GM19395 (cell line): ENCODE results near the gene SPG11.
"Not testable (repeated sequence)": the region's sequence is repeated elsewhere in the genome, so short reads cannot be mapped to it uniquely, and the experiment has no call there.

Experiments
- ATAC-seq: cut with Tn5 transposase; IDR thresholded peaks from one replicate; pipeline ENCODE4 v1.9.1; 2021; ENCODE audit warnings: mild to moderate bottlenecking, moderate library complexity; ENCODE audit not compliant: unreplicated experiment

Gene SPG11

GRCh38 chr15:44569316-44569715, 94.1 kb downstream of the SPG11 start:
- no peak for ATAC-seq

- ATAC-seq: no peak
Measured at GRCh38 chr15:44568338-44568737, 95.1 kb downstream of the SPG11 start.

DNA sequence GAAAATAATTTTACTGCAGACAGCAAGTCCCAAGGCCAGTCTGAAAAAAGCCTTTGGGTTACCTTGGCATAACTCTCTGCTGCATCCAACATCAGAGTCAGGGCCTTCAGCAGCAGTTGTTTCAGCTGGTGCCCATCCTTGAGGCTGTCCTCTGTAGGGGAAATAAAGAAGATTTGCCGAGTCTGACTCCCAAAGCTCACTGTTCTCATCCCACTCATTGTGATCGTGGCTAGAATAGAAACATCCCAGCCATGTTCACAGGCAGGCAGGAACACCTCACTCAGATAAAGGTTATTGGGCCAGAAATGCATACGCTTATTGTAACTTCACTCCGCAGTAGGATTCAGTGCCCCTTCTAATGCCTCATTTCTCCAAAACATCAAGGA, 97.3 kb downstream of the SPG11 start:
- no peak for ATAC-seq

DNA sequence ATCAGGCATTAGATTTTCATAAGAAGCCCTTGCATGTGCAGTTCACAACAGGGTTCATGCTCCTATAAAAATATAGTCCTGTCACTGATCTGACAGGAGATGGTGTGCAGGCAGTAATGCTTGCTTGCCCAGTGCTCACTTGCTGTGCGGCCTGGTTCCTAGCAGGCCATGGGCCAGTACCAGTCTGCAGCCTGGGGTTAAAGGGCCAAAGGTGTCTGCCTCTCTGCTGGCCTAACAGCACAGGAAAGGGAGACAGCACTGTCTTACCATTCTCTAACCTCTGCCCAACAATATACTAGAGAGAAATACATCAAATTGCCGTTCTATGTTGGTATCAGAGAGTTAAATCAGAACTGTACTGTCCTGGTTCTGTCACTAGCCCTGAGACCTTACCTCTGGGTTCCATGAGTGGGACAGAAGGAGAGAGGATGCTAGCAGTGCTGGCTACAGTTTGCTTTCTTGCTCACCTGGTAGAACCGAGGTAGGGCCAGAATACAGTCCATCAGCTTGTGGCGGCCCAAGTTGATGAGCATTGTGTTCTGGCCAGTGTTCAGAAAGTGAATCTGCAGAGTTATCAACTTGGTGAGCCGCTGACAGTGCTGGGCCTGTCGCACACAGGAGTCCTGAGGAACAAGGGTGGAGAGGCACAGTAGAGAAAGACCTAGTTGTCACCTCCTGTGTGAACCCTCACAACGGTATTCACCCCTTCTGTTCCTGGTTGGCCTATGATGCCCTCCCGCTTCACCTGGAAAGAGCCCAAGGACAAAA, 97.9 kb downstream of the SPG11 start:
- ATAC-seq: no peak

DNA sequence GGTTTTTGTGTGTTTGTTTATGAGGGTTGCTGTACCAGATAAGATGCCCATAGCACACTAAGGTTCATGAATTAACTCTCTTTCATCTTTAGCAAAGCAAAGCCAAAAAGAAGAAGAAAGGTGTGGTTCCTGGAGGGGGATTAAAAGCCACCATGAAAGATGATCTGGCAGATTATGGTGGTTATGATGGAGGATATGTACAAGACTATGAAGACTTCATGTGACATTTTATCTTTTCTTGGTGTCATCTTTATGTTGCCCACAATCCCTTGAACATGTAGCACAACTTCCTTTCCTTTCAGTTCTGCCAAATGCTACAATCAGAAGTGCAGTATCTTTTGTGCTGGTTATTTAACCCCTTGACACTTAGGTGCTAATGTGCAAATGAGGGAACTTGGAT, 102.5 kb downstream of the SPG11 start:
- ATAC-seq: not testable (repeated sequence)

DNA sequence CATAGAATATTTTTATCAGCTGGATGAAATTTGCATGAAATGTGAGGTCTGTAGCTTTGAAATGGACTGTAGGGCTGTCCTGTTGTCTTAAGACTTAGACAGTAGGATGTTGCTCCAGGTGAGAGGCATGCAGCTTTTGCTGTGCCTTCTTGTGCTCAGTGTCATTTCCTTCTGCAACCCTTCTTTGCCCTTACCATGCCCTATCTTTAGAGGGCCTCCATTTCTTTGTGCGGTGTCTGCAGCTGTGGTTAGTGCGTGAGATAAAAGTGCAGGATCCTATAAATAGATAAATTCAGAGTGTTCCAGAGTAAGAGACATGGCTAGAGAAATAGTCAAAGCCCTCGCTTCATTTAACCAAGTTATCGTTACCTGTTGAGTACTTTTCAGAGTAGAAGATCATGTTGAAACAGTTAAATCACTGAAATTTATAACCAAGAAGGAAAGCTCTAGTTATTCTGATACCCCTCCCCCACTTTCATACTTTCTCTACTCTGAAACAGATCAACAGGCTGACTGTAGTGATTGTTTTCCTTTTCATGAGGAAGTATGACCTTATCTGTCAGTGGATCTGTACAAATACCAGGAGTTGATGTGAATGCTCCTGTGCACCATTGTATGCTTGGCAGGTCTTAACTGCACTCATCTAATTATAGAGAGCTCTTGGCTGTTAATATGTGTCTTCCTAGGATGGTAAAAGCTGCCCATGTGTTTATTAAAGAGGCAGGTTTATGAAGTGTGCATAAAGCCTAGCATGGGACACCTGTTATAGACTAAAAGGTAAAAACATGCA, 108.3 kb downstream of the SPG11 start:
- no peak for ATAC-seq

DNA sequence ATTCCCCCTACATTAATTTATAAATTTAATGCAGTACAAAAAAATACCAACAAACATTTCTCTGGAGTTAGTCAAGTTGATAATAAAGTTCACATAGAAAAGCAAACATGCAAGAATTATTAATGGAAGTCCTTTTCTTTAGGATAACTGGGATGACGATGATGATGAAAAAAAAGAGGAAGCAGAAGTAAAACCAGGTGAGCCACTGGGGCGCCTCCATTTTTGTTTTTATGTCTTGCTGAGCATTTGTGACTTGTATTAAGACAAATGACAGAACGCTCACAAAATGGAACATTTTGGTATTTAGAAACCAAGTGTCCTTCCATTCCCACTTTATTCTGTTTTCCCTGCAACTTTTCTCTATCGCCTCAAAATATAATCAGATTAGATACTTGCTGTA, 112.7 kb downstream of the SPG11 start:
- ATAC-seq: no peak

- no peak for ATAC-seq
Measured at GRCh38 chr15:44550256-44550655, 113.2 kb downstream of the SPG11 start.

DNA sequence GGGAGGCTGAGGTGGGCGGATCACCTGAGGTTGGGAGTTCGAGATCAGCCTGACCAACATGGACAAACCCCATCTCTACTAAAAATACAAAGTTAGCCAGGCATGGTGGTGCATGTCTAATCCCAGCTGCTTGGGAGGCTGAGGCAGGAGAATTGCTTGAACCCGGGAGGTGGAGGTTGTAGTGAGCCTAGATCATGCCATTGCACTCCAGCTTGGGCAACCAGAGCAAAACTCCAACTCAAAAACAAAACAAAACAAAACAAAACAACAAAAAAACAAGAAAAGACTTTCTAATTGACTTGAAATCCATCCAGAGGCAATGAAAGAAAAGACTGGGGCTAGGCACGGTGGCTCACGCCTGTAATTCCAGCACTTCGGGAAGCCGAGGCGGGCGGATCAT, 114.3 kb downstream of the SPG11 start:
- not testable (repeated sequence) for ATAC-seq

GRCh38 chr15:44545913-44546802, 117.3 kb downstream of the SPG11 start:
- ATAC-seq: peak; percentile 87

- not testable (repeated sequence) for ATAC-seq
Measured at GRCh38 chr15:44544745-44545144, 118.7 kb downstream of the SPG11 start.

GRCh38 chr15:44542596-44542995, 120.9 kb downstream of the SPG11 start:
- no peak for ATAC-seq

DNA sequence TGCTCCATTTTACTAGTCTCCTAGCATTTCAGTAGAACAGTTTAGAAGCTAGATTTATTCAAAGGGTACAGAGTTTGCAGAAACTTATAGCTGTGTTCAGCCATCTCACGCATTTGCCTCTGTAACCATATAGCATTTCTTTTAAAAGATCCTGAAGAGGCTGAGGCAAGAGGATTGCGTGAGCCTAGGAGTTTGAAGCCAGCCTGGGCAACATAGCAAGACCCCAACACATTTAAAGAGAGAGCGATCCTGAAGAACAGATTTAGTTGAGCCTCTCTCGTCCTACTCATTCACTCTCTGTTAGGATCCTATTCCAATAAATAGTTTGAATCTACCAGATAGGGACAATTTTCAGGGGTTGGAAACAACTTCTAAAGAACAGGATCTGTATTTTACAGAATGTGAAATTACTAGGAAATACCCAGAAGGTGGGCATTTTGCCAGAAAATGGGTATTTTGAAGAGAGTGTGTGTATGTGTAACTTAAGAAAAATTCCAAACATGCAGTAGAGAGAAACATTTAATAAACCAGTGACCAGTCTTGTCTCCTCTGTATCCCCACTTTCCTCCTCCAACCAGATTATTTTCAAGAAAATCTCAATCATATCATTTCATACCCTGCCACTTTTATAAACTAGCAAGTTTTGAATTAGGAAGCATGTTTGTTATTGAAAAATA, 122.0 kb downstream of the SPG11 start:
- no peak for ATAC-seq

DNA sequence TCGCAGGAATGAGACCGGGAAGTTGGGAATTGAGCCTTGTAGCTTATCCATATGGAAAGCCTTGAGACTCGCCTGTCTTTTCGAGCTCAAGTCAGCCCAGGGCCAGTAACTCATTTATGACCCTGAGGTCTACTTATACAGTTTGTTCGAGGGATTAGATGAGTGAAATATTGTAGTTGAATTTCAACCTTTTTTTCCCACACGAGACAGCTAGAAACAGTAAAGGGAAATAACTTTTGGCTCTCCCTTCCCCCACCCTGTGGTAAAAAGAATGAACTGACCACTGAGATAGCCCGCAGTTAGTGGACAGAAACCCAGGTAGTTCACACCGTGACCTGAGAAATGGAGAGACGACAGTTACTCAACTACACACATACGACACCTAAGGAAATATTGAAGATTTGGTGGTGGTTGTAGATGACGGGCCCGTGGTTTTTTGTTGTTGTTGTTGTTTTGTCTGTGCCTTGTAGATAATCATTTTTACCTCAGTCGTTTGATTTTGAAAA, 125.7 kb downstream of the SPG11 start:
- ATAC-seq: no peak

DNA sequence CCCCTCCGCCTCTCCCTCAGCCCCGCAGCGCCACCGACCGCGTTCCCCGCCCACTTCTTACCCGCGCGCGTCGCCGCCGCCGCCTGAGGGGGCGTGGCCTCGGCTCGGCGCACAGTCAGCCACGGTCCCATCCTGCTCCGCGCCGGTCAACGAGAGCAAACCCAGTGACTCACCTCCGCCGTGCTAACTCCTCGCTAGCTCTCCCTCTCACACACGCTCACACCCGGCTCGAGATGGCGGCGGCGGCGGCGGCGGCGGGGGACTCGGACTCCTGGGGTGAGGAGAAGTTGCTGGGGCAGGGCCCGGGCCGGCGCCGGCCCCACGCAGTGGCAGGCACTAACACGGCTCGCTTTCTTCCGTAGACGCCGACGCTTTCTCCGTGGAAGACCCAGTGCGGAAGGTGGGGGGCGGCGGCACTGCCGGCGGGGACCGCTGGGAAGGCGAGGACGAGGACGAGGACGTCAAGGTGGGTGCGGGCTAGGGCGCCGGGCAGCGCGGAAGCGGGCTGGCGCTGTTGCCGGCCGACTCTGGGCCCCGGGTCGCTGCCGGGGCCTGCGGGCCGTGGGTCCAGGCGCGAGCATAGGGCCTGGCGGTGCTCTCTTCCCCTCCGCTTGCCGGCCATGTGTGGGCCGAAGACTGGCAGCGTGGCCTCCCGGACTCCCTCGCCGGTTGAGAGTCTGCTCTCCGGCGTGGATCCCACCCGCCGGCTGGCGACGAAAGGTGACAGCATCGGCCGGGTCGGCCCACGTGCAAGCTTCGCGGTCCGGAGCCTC, 126.3 kb downstream of the SPG11 start, which contains the start of gene EIF3J:
TSS of gene EIF3J (plus strand) at position 186 of the 773 bp plus-strand sequence. CDS start at position 234, 48 bp downstream.
- ATAC-seq: peak; percentile 83

- ATAC-seq: peak; percentile 62
Measured at GRCh38 chr15:44536302-44536961, 127.0 kb downstream of the SPG11 start.

DNA sequence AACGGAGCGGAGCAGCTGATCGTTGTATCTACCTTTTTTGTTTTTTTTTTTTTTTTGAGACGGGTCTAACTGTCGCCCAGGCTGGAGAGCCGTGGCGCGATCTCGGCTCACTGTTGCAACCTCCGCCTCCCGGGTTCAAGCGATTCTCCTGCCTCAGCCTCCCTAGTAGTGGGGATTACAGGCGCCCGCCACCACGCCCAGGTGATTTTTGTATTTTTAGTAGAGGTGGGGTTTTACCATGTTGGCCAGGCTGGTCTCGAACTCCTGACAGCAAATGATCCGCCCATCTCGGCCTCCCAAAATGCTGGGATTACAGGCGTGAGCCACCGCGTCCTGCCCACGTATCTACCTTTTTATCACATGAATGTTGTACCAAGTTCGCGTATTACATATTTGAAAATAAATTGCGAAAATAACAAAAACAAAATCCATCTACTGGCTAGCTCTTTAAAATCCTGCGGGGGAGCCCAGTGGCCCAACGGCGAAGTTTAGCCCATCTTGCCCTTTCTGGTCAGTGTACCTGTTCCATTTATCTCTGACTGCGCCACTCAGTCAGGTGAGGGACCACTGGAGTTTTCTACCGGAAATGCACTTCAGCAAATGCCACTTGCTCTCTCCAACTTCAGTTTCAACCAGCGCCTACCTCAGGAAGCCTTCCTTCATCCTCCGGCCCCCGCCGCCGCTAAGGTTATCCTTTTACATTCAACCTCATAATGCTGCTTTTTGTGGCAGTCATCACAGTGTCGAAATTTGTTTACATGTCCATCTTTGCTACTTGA, 127.8 kb downstream of the SPG11 start:
- ATAC-seq: peak; percentile 3

GRCh38 chr15:44535092-44535491, 128.4 kb downstream of the SPG11 start:
- no peak for ATAC-seq
